Fibroblast of lung (primary cell): Measurements from ENCODE around the gene PAFAH2.

Experiments
- EZH2 ChIP-seq: IDR thresholded peaks from 2 replicates; pipeline ENCODE4 v1.5.1; 2012; ENCODE audit warnings: low read length, control low read depth, mild to moderate bottlenecking; ENCODE audit errors: missing control alignments
- TF ChIP-seq, protein P1 (sequence below), 2 donors: IDR thresholded peaks in 1 of 2; conservative IDR thresholded peaks in 1 of 2; 1 replicate in 1 of 2; 2 replicates in 1 of 2; pipeline ENCODE4 v1.5.1; 2011 to 2012; ENCODE audit warnings: low read length in 2 of 2, control low read depth in 1 of 2, inconsistent platforms in 1 of 2, low read depth in 1 of 2, mild to moderate bottlenecking in 1 of 2

DNA sequence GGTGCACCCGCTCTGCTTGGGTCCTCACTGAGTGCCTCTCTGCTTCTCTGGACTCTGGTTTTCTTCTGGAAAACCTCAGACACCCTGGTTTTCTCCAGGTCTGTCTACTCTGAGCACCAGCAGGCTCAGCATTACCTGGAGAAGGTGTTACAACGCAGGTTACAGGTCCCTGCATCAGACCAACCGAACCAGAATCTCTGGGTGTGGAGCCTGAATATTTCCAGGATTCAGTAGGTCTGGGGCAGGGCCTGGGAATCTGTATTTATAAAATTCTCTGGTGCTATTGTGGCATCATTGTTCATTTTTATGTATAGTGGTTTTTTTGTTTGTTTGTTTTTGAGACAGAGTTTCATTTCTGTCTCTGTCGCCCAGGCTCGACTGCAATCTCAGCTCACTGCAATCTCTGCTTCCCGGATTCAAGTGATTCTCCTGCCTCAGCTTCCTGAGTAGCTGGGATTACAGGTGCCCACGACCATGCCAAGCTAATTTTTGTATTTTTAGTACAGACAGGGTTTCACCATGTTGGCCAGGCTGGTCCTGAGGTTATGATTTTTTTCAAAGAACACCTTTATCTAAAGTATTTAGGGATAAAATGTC, 49.5 kb upstream of the PAFAH2 start:
- TF ChIP-seq, protein P1, sequence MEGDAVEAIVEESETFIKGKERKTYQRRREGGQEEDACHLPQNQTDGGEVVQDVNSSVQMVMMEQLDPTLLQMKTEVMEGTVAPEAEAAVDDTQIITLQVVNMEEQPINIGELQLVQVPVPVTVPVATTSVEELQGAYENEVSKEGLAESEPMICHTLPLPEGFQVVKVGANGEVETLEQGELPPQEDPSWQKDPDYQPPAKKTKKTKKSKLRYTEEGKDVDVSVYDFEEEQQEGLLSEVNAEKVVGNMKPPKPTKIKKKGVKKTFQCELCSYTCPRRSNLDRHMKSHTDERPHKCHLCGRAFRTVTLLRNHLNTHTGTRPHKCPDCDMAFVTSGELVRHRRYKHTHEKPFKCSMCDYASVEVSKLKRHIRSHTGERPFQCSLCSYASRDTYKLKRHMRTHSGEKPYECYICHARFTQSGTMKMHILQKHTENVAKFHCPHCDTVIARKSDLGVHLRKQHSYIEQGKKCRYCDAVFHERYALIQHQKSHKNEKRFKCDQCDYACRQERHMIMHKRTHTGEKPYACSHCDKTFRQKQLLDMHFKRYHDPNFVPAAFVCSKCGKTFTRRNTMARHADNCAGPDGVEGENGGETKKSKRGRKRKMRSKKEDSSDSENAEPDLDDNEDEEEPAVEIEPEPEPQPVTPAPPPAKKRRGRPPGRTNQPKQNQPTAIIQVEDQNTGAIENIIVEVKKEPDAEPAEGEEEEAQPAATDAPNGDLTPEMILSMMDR (conservative IDR thresholded peaks at IDR 0.05 in 1 of 2, IDR thresholded peaks at IDR 0.05 in 1 of 2; ENCODE audit: low read depth in 1 of 2, low read length in 2 of 2): no peak
- no peak for TF ChIP-seq EZH2
